HG02571 (cell line): ENCODE results near the gene ADAMTS12.
"Not testable (repeated sequence)": the region's sequence is repeated elsewhere in the genome, so short reads cannot be mapped to it uniquely, and the experiment has no call there.

Experiments used
- ATAC-seq: cut with Tn5 transposase; IDR thresholded peaks from one replicate; pipeline ENCODE4 v1.9.1; 2021; ENCODE audit warnings: mild to moderate bottlenecking, moderate library complexity; ENCODE audit not compliant: unreplicated experiment

Gene ADAMTS12

GRCh38 chr5:33891788-33892619, at the start of gene ADAMTS12:
Gene ADAMTS12 (minus strand): TSS chr5:33891990. CDS start chr5:33891856, 134 bp downstream.
- no peak for ATAC-seq

- no peak for ATAC-seq
Measured at GRCh38 chr5:33941090-33941489, 49.3 kb upstream of the ADAMTS12 start.

GRCh38 chr5:33939556-33940262, 47.9 kb upstream of the ADAMTS12 start:
- ATAC-seq, result no peak

- ATAC-seq, result no peak
Measured at GRCh38 chr5:33938881-33939280, 47.1 kb upstream of the ADAMTS12 start.

- no peak for ATAC-seq
Measured at GRCh38 chr5:33938507-33938796, 46.7 kb upstream of the ADAMTS12 start.

- ATAC-seq, result no peak
Measured at GRCh38 chr5:33937707-33938506, 46.1 kb upstream of the ADAMTS12 start.

GRCh38 chr5:33937017-33937706, 45.4 kb upstream of the ADAMTS12 start:
- no peak for ATAC-seq

- ATAC-seq, result no peak
Measured at GRCh38 chr5:33936381-33937016, 44.7 kb upstream of the ADAMTS12 start, which contains the start of gene RXFP3. Gene RXFP3 (plus strand): TSS chr5:33936386. CDS start chr5:33936741, 355 bp downstream.

GRCh38 chr5:33936004-33936380, 44.2 kb upstream of the ADAMTS12 start:
- no peak for ATAC-seq

- peak; percentile 13 for ATAC-seq
Measured at GRCh38 chr5:33934176-33934575, 42.4 kb upstream of the ADAMTS12 start.

GRCh38 chr5:33933723-33934169, 42.0 kb upstream of the ADAMTS12 start:
- peak; percentile 84 for ATAC-seq

GRCh38 chr5:33931136-33931535, 39.3 kb upstream of the ADAMTS12 start:
- ATAC-seq, result no peak

- no peak for ATAC-seq
Measured at GRCh38 chr5:33929925-33930690, 38.3 kb upstream of the ADAMTS12 start.

GRCh38 chr5:33928283-33928682, 36.5 kb upstream of the ADAMTS12 start:
- ATAC-seq, result no peak

GRCh38 chr5:33927685-33928084, 35.9 kb upstream of the ADAMTS12 start:
- ATAC-seq, result no peak

- ATAC-seq, result no peak
Measured at GRCh38 chr5:33925278-33925677, 33.5 kb upstream of the ADAMTS12 start.

GRCh38 chr5:33921002-33921401, 29.2 kb upstream of the ADAMTS12 start:
- ATAC-seq, result no peak

GRCh38 chr5:33914844-33915243, 23.1 kb upstream of the ADAMTS12 start:
- not testable (repeated sequence) for ATAC-seq

GRCh38 chr5:33906248-33906647, 14.5 kb upstream of the ADAMTS12 start:
- not testable (repeated sequence) for ATAC-seq

- ATAC-seq, result no peak
Measured at GRCh38 chr5:33905381-33905780, 13.6 kb upstream of the ADAMTS12 start.
